GM23338 (cell line): ENCODE measurements around the gene ERRFI1. TPM values are rescaled to one million over a fixed set of nuclear protein-coding genes. Genes with fewer than 3 reads are reported as not detected.

Experiments used
- ATAC-seq: fragments of 200-7000 bp; cut with Tn5 transposase; 3 replicates; pipeline ENCODE4 v1.9.1; 2020
- DNase-seq: peaks from one replicate; pipeline ENCODE4 v3.0.0-alpha.2; 2015; ENCODE audit warnings: low spot score
- H2AFZ ChIP-seq: fragments of 200-600 bp; sonication (generic); 2 replicates; pipeline ENCODE4 v1.8.0; 2016; ENCODE audit warnings: antibody characterized with exemption, mild to moderate bottlenecking, moderate library complexity
- H3F3A ChIP-seq: fragments of 200-600 bp; sonication (generic); replicated peaks from 2 replicates; pipeline ENCODE4 v1.8.0; 2017; ENCODE audit warnings: antibody characterized with exemption, mixed run types, low read depth
- H3K27ac ChIP-seq: fragments of 200-600 bp; sonication (generic); 2 replicates; pipeline ENCODE4 v1.6.1; 2016; ENCODE audit warnings: low read depth
- H3K27me3 ChIP-seq: fragments of 200-600 bp; sonication (generic); 2 replicates; pipeline ENCODE4 v1.8.0; 2016; ENCODE audit warnings: mild to moderate bottlenecking, mixed run types, moderate library complexity; ENCODE audit not compliant: insufficient read depth
- H3K36me3 ChIP-seq: fragments of 200-600 bp; sonication (generic); 2 replicates; pipeline ENCODE4 v1.8.0; 2016; ENCODE audit warnings: mild to moderate bottlenecking; ENCODE audit not compliant: insufficient read depth
- H3K4me1 ChIP-seq: fragments of 200-600 bp; sonication (generic); 2 replicates; pipeline ENCODE4 v1.8.0; 2016; ENCODE audit warnings: mild to moderate bottlenecking, moderate library complexity; ENCODE audit not compliant: insufficient read depth
- H3K4me2 ChIP-seq: fragments of 200-600 bp; sonication (generic); 2 replicates; pipeline ENCODE4 v1.7.1; 2017; ENCODE audit warnings: mixed run types
- H3K4me3 ChIP-seq: fragments of 200-600 bp; sonication (generic); 2 replicates; pipeline ENCODE4 v1.6.1; 2016; ENCODE audit warnings: mixed run types
- H3K79me2 ChIP-seq: fragments of 200-600 bp; sonication (generic); replicated peaks from 2 replicates; pipeline ENCODE4 v1.8.0; 2017; ENCODE audit warnings: mild to moderate bottlenecking; ENCODE audit not compliant: insufficient read depth
- H3K9me2 ChIP-seq: fragments of 200-600 bp; sonication (generic); 2 replicates; pipeline ENCODE4 v1.8.0; 2017; ENCODE audit not compliant: insufficient read depth
- H4K20me1 ChIP-seq: fragments of 200-600 bp; sonication (generic); replicated peaks from 2 replicates; pipeline ENCODE4 v1.8.0; 2017; ENCODE audit warnings: mild to moderate bottlenecking; ENCODE audit not compliant: insufficient read depth
- H3K27ac Mint-ChIP-seq: 2 replicates; pipeline ENCODE4 v1.8.0; 2020; ENCODE audit warnings: inconsistent platforms, mild to moderate bottlenecking, moderate library complexity, mixed read lengths
- H3K27me3 Mint-ChIP-seq: 3 replicates; pipeline ENCODE4 v1.8.0; 2022; ENCODE audit warnings: low read depth, mild to moderate bottlenecking, moderate library complexity, mixed read lengths, inconsistent platforms; ENCODE audit not compliant: insufficient read depth, poor library complexity
- H3K36me3 Mint-ChIP-seq: 3 replicates; pipeline ENCODE4 v1.8.0; 2021; ENCODE audit warnings: low read depth, mild to moderate bottlenecking, inconsistent platforms, moderate library complexity, mixed read lengths
- H3K4me1 Mint-ChIP-seq: 3 replicates; pipeline ENCODE4 v1.8.0; 2020; ENCODE audit warnings: mild to moderate bottlenecking, inconsistent platforms, mixed read lengths
- H3K4me3 Mint-ChIP-seq: 3 replicates; pipeline ENCODE4 v1.8.0; 2021; ENCODE audit warnings: moderate library complexity, mild to moderate bottlenecking, inconsistent platforms, mixed read lengths
- H3K9me3 Mint-ChIP-seq: 3 replicates; pipeline ENCODE4 v1.8.0; 2020; ENCODE audit warnings: moderate library complexity, mild to moderate bottlenecking, inconsistent platforms, mixed read lengths
- EZH2 ChIP-seq: fragments of 200-600 bp; sonication (generic); IDR thresholded peaks from one replicate; pipeline ENCODE4 v1.8.0; 2017; ENCODE audit warnings: antibody characterized with exemption, mild to moderate bottlenecking, low read depth; ENCODE audit not compliant: unreplicated experiment
- POLR2AphosphoS5 ChIP-seq: IDR thresholded peaks from 2 replicates; pipeline ENCODE4 v1.6.1; 2016; ENCODE audit warnings: antibody characterized with exemption, low read depth
- ZNF114 ChIP-seq: fragments of 250-450 bp; sonication (Bioruptor Pico); IDR thresholded peaks from 2 replicates; pipeline ENCODE4 v1.5.0; 2020; ENCODE audit warnings: mild to moderate bottlenecking, moderate library complexity
- polyA plus RNA-seq: library from polyadenylated mRNA; unstranded; fragments of >200 nt; fragmentation: Nextera tagmentation; extraction: Ambion mirVana; gene quantifications from 2 replicates; pipeline ENCODE4 v1.2.1, GENCODE V29; 2016
- total RNA-seq: library from RNA; depleted of rRNA; stranded (reverse); fragments of >200 nt; shearing (Covaris generic); gene quantifications from 2 replicates; pipeline ENCODE4 v1.2.3, GENCODE V29; 2014
- TF ChIP-seq, protein P1 (sequence below): IDR thresholded peaks from one replicate; pipeline ENCODE4 v1.6.1; 2018; ENCODE audit warnings: antibody characterized with exemption; ENCODE audit not compliant: unreplicated experiment
- TF ChIP-seq, protein P2 (sequence below): IDR thresholded peaks from 2 replicates; pipeline ENCODE4 v1.6.1; 2016; ENCODE audit warnings: antibody characterized with exemption
- TF ChIP-seq, protein P3 (sequence below), 2 experiments: fragments of 200-600 bp in 1 of 2; sonication (generic) in 1 of 2; conservative IDR thresholded peaks; 2 replicates each; pipeline versions ENCODE4 v1.5.1 to v1.6.1; 2016 to 2017; ENCODE audit warnings: antibody characterized with exemption in 2 of 2, low read depth in 2 of 2, mild to moderate bottlenecking in 2 of 2, moderate library complexity in 1 of 2
- TF ChIP-seq, protein P4 (sequence below): fragments of 250-450 bp; sonication (Bioruptor Pico); IDR thresholded peaks from 2 replicates; pipeline ENCODE4 v1.5.0; 2020; ENCODE audit warnings: mild to moderate bottlenecking, moderate library complexity

ERRFI1 gene
- total and polyA plus RNA-seq, 2 experiments from 2014 or later = 22.9 to 59.8 TPM

DNA sequence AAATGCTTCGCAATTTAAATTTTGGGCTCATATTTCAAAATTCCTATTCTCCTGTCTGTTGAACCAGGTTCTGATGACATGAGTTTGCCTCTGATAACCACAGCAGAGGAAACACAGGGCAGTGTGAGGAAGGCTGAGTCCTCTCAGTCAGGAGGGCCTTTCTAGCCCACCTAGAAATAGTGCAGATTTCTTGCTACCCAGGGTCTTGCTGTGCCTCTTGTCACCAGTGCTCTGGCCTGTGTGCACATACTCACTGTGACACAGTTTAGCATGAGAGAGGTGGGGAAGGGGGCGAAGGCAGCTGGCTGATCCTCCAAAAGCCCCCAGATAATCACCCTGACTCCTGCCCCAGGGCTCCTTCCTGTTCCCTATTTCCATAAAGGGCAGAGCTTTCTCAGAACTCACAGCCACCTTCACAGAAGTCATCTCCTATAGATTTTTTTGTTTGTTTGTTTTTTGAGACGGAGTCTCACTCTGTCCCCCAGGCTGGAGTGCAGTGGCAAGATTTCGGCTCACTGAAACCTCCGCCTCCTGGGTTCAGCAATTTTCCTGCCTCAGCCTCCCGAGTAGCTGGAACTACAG, 23.7 kb downstream of the ERRFI1 start:
- Histone ChIP-seq H3K79me2 (0 out of 2 replicates have a peak, but pooled peaks cover 2% of the 10 kb centered on the region), H3K4me2 (no peak overlapping the region), H2AFZ (no peak overlapping the region), H4K20me1 (no peaks in the 10 kb centered on the region), H3K9me2 (no peaks in the 10 kb centered on the region), H3K4me1 (peaks cover 40% of the 10 kb centered on the region), H3F3A (no peaks in the 10 kb centered on the region), H3K27me3 (no peaks in the 10 kb centered on the region), H3K27ac (peak overlapping the region; percentile 14; the same call in 1 of the 2 replicates), H3K4me3 (no peak overlapping the region), H3K36me3 (no peaks in the 10 kb centered on the region)
- Mint-ChIP-seq H3K4me3 (no peak overlapping the region; the same call in 2 of the 3 replicates), H3K27ac (peak overlapping the region; percentile 32; the same call in 1 of the 2 replicates), H3K27me3 (no peaks in the 10 kb centered on the region), H3K9me3 (no peaks in the 10 kb centered on the region; the same call in 2 of the 3 replicates), H3K36me3 (peaks cover 6% of the 10 kb centered on the region; the same call in 2 of the 3 replicates), H3K4me1 (peaks cover 35% of the 10 kb centered on the region)
- ATAC-seq (no peak), DNase-seq (no peak)
- TF ChIP-seq, protein P1, sequence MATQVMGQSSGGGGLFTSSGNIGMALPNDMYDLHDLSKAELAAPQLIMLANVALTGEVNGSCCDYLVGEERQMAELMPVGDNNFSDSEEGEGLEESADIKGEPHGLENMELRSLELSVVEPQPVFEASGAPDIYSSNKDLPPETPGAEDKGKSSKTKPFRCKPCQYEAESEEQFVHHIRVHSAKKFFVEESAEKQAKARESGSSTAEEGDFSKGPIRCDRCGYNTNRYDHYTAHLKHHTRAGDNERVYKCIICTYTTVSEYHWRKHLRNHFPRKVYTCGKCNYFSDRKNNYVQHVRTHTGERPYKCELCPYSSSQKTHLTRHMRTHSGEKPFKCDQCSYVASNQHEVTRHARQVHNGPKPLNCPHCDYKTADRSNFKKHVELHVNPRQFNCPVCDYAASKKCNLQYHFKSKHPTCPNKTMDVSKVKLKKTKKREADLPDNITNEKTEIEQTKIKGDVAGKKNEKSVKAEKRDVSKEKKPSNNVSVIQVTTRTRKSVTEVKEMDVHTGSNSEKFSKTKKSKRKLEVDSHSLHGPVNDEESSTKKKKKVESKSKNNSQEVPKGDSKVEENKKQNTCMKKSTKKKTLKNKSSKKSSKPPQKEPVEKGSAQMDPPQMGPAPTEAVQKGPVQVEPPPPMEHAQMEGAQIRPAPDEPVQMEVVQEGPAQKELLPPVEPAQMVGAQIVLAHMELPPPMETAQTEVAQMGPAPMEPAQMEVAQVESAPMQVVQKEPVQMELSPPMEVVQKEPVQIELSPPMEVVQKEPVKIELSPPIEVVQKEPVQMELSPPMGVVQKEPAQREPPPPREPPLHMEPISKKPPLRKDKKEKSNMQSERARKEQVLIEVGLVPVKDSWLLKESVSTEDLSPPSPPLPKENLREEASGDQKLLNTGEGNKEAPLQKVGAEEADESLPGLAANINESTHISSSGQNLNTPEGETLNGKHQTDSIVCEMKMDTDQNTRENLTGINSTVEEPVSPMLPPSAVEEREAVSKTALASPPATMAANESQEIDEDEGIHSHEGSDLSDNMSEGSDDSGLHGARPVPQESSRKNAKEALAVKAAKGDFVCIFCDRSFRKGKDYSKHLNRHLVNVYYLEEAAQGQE = no peak
- TF ChIP-seq POLR2AphosphoS5 = no peak
- no peak for TF ChIP-seq ZNF114
- no peak for TF ChIP-seq EZH2
- TF ChIP-seq, protein P2, sequence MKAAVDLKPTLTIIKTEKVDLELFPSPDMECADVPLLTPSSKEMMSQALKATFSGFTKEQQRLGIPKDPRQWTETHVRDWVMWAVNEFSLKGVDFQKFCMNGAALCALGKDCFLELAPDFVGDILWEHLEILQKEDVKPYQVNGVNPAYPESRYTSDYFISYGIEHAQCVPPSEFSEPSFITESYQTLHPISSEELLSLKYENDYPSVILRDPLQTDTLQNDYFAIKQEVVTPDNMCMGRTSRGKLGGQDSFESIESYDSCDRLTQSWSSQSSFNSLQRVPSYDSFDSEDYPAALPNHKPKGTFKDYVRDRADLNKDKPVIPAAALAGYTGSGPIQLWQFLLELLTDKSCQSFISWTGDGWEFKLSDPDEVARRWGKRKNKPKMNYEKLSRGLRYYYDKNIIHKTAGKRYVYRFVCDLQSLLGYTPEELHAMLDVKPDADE = no peak

DNA sequence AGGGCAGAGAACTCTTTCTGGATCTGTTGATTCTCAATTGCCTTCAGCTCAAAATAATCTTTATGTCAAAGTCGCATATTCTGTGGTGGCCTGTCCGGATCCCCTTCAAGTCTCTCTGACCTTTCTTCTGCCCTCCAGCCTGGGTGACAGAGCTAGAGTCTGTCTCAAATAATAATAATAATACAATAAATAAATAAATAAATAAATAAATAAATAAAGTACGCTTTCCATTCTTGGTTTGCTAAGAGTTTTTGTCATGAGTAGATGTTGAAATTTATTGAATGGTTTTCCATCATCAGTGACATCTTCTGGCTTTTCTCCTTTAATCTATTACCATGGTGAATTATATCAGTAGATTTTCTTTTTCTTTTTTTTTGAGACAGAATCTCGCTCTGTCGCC, 30.7 kb downstream of the ERRFI1 start:
- no peak for DNase-seq
- no peak overlapping the region for H3K27ac Mint-ChIP-seq
- Histone ChIP-seq H3K4me3 (no peak overlapping the region), H2AFZ (no peak overlapping the region), H3K4me2 (no peak overlapping the region), H3K9me2 (no peaks in the 10 kb centered on the region), H3K27ac (no peak overlapping the region), H3K4me1 (peaks cover 3% of the 10 kb centered on the region; the same call in 1 of the 2 replicates), H3F3A (peaks cover 9% of the 10 kb centered on the region; the same call in 1 of the 2 replicates), H3K36me3 (no peaks in the 10 kb centered on the region), H3K27me3 (no peaks in the 10 kb centered on the region), H4K20me1 (no peaks in the 10 kb centered on the region), H3K79me2 (no peaks in the 10 kb centered on the region)
- peaks cover 2% of the 10 kb centered on the region; the same call in 1 of the 3 replicates for H3K9me3 Mint-ChIP-seq
- ATAC-seq = no peak
- H3K36me3 Mint-ChIP-seq = peaks cover 18% of the 10 kb centered on the region; the same call in 2 of the 3 replicates
- H3K4me1 Mint-ChIP-seq = peaks cover 17% of the 10 kb centered on the region
- H3K4me3 Mint-ChIP-seq = no peak overlapping the region
- peaks cover 2% of the 10 kb centered on the region for H3K27me3 Mint-ChIP-seq
- TF ChIP-seq EZH2 (no peak), ZNF114 (no peak), POLR2AphosphoS5 (no peak)
- TF ChIP-seq, protein P3, sequence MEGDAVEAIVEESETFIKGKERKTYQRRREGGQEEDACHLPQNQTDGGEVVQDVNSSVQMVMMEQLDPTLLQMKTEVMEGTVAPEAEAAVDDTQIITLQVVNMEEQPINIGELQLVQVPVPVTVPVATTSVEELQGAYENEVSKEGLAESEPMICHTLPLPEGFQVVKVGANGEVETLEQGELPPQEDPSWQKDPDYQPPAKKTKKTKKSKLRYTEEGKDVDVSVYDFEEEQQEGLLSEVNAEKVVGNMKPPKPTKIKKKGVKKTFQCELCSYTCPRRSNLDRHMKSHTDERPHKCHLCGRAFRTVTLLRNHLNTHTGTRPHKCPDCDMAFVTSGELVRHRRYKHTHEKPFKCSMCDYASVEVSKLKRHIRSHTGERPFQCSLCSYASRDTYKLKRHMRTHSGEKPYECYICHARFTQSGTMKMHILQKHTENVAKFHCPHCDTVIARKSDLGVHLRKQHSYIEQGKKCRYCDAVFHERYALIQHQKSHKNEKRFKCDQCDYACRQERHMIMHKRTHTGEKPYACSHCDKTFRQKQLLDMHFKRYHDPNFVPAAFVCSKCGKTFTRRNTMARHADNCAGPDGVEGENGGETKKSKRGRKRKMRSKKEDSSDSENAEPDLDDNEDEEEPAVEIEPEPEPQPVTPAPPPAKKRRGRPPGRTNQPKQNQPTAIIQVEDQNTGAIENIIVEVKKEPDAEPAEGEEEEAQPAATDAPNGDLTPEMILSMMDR (conservative IDR thresholded peaks at IDR 0.05; ENCODE audit: low read depth in 2 of 2) = no peak
- TF ChIP-seq, protein P4, sequence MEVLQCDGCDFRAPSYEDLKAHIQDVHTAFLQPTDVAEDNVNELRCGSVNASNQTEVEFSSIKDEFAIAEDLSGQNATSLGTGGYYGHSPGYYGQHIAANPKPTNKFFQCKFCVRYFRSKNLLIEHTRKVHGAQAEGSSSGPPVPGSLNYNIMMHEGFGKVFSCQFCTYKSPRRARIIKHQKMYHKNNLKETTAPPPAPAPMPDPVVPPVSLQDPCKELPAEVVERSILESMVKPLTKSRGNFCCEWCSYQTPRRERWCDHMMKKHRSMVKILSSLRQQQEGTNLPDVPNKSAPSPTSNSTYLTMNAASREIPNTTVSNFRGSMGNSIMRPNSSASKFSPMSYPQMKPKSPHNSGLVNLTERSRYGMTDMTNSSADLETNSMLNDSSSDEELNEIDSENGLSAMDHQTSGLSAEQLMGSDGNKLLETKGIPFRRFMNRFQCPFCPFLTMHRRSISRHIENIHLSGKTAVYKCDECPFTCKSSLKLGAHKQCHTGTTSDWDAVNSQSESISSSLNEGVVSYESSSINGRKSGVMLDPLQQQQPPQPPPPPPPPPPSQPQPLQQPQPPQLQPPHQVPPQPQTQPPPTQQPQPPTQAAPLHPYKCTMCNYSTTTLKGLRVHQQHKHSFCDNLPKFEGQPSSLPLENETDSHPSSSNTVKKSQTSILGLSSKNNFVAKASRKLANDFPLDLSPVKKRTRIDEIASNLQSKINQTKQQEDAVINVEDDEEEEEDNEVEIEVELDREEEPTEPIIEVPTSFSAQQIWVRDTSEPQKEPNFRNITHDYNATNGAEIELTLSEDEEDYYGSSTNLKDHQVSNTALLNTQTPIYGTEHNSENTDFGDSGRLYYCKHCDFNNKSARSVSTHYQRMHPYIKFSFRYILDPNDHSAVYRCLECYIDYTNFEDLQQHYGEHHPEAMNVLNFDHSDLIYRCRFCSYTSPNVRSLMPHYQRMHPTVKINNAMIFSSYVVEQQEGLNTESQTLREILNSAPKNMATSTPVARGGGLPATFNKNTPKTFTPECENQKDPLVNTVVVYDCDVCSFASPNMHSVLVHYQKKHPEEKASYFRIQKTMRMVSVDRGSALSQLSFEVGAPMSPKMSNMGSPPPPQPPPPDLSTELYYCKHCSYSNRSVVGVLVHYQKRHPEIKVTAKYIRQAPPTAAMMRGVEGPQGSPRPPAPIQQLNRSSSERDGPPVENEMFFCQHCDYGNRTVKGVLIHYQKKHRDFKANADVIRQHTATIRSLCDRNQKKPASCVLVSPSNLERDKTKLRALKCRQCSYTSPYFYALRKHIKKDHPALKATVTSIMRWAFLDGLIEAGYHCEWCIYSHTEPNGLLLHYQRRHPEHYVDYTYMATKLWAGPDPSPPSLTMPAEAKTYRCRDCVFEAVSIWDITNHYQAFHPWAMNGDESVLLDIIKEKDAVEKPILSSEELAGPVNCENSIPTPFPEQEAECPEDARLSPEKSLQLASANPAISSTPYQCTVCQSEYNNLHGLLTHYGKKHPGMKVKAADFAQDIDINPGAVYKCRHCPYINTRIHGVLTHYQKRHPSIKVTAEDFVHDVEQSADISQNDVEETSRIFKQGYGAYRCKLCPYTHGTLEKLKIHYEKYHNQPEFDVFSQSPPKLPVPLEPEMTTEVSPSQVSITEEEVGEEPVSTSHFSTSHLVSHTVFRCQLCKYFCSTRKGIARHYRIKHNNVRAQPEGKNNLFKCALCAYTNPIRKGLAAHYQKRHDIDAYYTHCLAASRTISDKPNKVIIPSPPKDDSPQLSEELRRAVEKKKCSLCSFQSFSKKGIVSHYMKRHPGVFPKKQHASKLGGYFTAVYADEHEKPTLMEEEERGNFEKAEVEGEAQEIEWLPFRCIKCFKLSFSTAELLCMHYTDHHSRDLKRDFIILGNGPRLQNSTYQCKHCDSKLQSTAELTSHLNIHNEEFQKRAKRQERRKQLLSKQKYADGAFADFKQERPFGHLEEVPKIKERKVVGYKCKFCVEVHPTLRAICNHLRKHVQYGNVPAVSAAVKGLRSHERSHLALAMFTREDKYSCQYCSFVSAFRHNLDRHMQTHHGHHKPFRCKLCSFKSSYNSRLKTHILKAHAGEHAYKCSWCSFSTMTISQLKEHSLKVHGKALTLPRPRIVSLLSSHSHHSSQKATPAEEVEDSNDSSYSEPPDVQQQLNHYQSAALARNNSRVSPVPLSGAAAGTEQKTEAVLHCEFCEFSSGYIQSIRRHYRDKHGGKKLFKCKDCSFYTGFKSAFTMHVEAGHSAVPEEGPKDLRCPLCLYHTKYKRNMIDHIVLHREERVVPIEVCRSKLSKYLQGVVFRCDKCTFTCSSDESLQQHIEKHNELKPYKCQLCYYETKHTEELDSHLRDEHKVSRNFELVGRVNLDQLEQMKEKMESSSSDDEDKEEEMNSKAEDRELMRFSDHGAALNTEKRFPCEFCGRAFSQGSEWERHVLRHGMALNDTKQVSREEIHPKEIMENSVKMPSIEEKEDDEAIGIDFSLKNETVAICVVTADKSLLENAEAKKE (CRISPR knock-in tag) = no peak
